Heart left ventricle (tissue), 16 donors: ENCODE measurements around the gene DDX3X. TPM values are rescaled to one million over a fixed set of nuclear protein-coding genes. Genes with fewer than 3 reads are reported as not detected.
A peak's percentile ranks its signal among the peaks of the same experiment; 100 is the strongest.

Source experiments
- ATAC-seq, 4 donors: fragments of 200-7000 bp; cut with Tn5 transposase; one replicate each; pipeline ENCODE4 v1.9.1; 2020 to 2022; ENCODE audit warnings: moderate library complexity in 4 of 4, mild to moderate bottlenecking in 3 of 4, moderate number of reproducible peaks in 1 of 4
- DNase-seq, 5 donors: peaks; one replicate each; pipeline ENCODE4 v3.0.0-alpha.2; 2020
- H3K27ac ChIP-seq, 12 donors: fragments of 200-600 bp; sonication (generic) in 4 of 12; one replicate each; pipeline versions ENCODE4 v1.5.0 to v1.8.0; 2016 to 2022; ENCODE audit warnings: mild to moderate bottlenecking in 2 of 12
- H3K27me3 ChIP-seq, 9 donors: fragments of 200-600 bp; sonication (generic) in 2 of 9; one replicate each; pipeline versions ENCODE4 v1.5.1 to v1.8.0; 2016 to 2022; ENCODE audit warnings: mild to moderate bottlenecking in 3 of 9
- H3K36me3 ChIP-seq, 9 donors: fragments of 200-600 bp; sonication (generic) in 2 of 9; one replicate each; pipeline versions ENCODE4 v1.5.0 to v1.8.0; 2018 to 2022; ENCODE audit warnings: mild to moderate bottlenecking in 2 of 9
- H3K4me1 ChIP-seq, 12 donors: fragments of 200-600 bp; sonication (generic) in 4 of 12; one replicate each; pipeline versions ENCODE4 v1.5.0 to v1.8.0; 2016 to 2022; ENCODE audit warnings: mild to moderate bottlenecking in 3 of 12
- H3K4me3 ChIP-seq, 12 donors: fragments of 200-600 bp; sonication (generic) in 4 of 12; one replicate each; pipeline versions ENCODE4 v1.5.0 to v1.8.0; 2017 to 2022; ENCODE audit warnings: mild to moderate bottlenecking in 9 of 12, moderate library complexity in 4 of 12
- H3K9me3 ChIP-seq, 12 donors: fragments of 200-600 bp; sonication (generic) in 4 of 12; one replicate each; pipeline versions ENCODE4 v1.5.0 to v1.8.0; 2016 to 2022; ENCODE audit warnings: mild to moderate bottlenecking in 1 of 12
- CTCF ChIP-seq, 12 donors: fragments of 200-600 bp; sonication (generic) in 4 of 12; IDR thresholded peaks; one replicate each; pipeline versions ENCODE4 v1.5.0 to v1.8.0; 2018 to 2022; ENCODE audit warnings: antibody characterized with exemption in 12 of 12, mild to moderate bottlenecking in 5 of 12
- POLR2A ChIP-seq, 2 donors: fragments of 450-650 bp; IDR thresholded peaks; one replicate each; pipeline ENCODE4 v1.6.1; 2017; ENCODE audit warnings: antibody characterized with exemption in 2 of 2, mild to moderate bottlenecking in 2 of 2, moderate library complexity in 2 of 2
- WGBS, 4 donors: extraction: QIAGEN DNeasy Blood & Tissue Kit in 2 of 4; methylation state at CpG; one replicate each; pipeline versions ENCODE4 v1.1.5 to v1.1.7; 2013 to 2018; 5-methylcytosine and 5-hydroxymethylcytosine counted together
- intact Hi-C, 10 donors: fragments of 100-400 bp; cut with DNase I; formaldehyde crosslinking; loops; one replicate each; pipeline versions ENCODE4 v1.11.1 to v1.14.2; 2022
- polyA plus RNA-seq, 2 donors: library from polyadenylated mRNA; stranded (reverse); fragments of 200-250 nt; gene quantifications; one replicate each; pipeline ENCODE4 v1.2.3, GENCODE V29; 2013
- total RNA-seq, 9 donors: library from RNA; depleted of rRNA in 2 of 9; stranded (reverse); fragments of >200 nt in 2 of 9; fragmentation: NEBNext Ultra II Directional in 3 of 9; extraction: Animal tissue kit (Norgen Biotek cat#: 25700) in 3 of 9; gene quantifications; one replicate each; pipeline versions ENCODE4 v1.1.0 to v1.2.4, GENCODE V29; 2016 to 2023
- donor health status: ischemic (EF 13 %, LVEDD 7.1; RV severe dilation, severe dysfunction).
- donor health status: healthy with polysubstance abuse.
- donor health status: DM: no; HTN: yes; CAD: no.
- donor health status: DM: no; HTN: no; CAD: no.
- donor health status: ischemic (EF 25% LVEDD 6.9; RV normal size, moderate dysfunction).
- donor health status: ischemic (EF 25% LVEDD 5.7; RV mildly dilated, moderate dysfunction).
- donor health status: healthy.
- donor health status: DM: yes; HTN: yes; CAD: no.
- donor health status: ischemic (EF 35%, LVEDD 5.7; RV mildly dilated, moderate dysfunction).
- donor health status: nonischemic (EF 11% LVEDD 7.7; RV severe dilation, severe dysfunction).
- donor health status: DM: yes; HTN: yes; CAD: no.
- donor health status: PGD.
- donor health status: ischemic (EF 29% LVEDD 5.4; RV normal size, mild dysfunction).
- donor health status: nonischemic (EF 23%, LVEDD 6.1; RV moderate dilation, normal function).

Gene DDX3X
- total and polyA plus RNA-seq, 11 donors = 34.3 to 272 (median 170) TPM

- TF ChIP-seq POLR2A (IDR thresholded peaks at IDR 0.05) (no peak), CTCF (IDR thresholded peaks at IDR 0.05) (no peak)
- intact Hi-C loops = loop anchor here in 3 of 10 donors (5.0 to 10.0 kb wide), 2 partner anchors 106 to 109 kb away; partner anchors contain the start of gene NYX (in 3 of the 3)
- H3K27me3 ChIP-seq = no peaks in the 10 kb centered on the region
- peak overlapping the region in 6 of 12 donors; percentile 9 to 99 (median 98) for H3K4me3 ChIP-seq
- ATAC-seq (no peak), DNase-seq (no peak)
- H3K9me3 ChIP-seq = no peaks in the 10 kb centered on the region
- H3K4me1 ChIP-seq = peaks cover 0 to 65% (median 34%) of the 10 kb centered on the region in 12 donors
- peak overlapping the region in 2 of 12 donors; percentile 20 to 25 for H3K27ac ChIP-seq
- peaks cover 0 to 63% (median 44%) of the 10 kb centered on the region in 9 donors for H3K36me3 ChIP-seq
- 21 to 67% (median 46%) methylated on average over 1 of the region's 1 CpG for WGBS, 4 donors
These were observed 4.5 kb downstream of the DDX3X start for GRCh38 chrX:41338436-41338835.

GRCh38 chrX:41339148-41339547 lies 5.2 kb downstream of the DDX3X start:
- intact Hi-C loops = loop anchor here in 4 of 10 donors (1.0 to 10.0 kb wide), 3 partner anchors 9 to 108 kb away; partner anchors contain the start of gene NYX (in 3 of the 4)

GRCh38 chrX:41344053-41344452 lies 10.1 kb downstream of the DDX3X start:
- Histone ChIP-seq H3K4me3 (no peak overlapping the region), H3K27me3 (no peaks in the 10 kb centered on the region), H3K4me1 (peaks cover 0 to 32% (median 13%) of the 10 kb centered on the region in 12 donors), H3K27ac (no peak overlapping the region), H3K36me3 (peaks cover 3 to 100% (median 97%) of the 10 kb centered on the region in 9 donors), H3K9me3 (no peaks in the 10 kb centered on the region)
- intact Hi-C loops = no loop called here
- DNase-seq = no peak
- no peak for TF ChIP-seq CTCF (IDR thresholded peaks at IDR 0.05)
- no peak for TF ChIP-seq POLR2A (IDR thresholded peaks at IDR 0.05)
- 92 to 94% (median 94%) methylated on average over 9 of the region's 9 CpGs for WGBS, 4 donors
- ATAC-seq = no peak

More at GRCh38 chrX:41339148-41339547, 5.2 kb downstream of the DDX3X start:
- Histone ChIP-seq H3K36me3 (peaks cover 0 to 71% (median 51%) of the 10 kb centered on the region in 9 donors), H3K9me3 (no peaks in the 10 kb centered on the region), H3K4me1 (peaks cover 0 to 65% (median 34%) of the 10 kb centered on the region in 12 donors), H3K4me3 (peak overlapping the region in 5 of 12 donors; percentile 9 to 99 (median 99)), H3K27me3 (no peaks in the 10 kb centered on the region), H3K27ac (peak overlapping the region in 3 of 12 donors; percentile 2 to 20 (median 12))
- TF ChIP-seq POLR2A (IDR thresholded peaks at IDR 0.05) (no peak), CTCF (IDR thresholded peaks at IDR 0.05) (no peak)
- DNase-seq = no peak
- WGBS, 4 donors = 19 to 54% (median 35%) methylated on average over 4 of the region's 4 CpGs
- ATAC-seq = no peak

- TF ChIP-seq POLR2A (IDR thresholded peaks at IDR 0.05) (no peak), CTCF (IDR thresholded peaks at IDR 0.05) (no peak)
- Histone ChIP-seq H3K27me3 (no peaks in the 10 kb centered on the region), H3K27ac (no peak overlapping the region), H3K4me1 (peaks cover 0 to 16% (median 5%) of the 10 kb centered on the region in 12 donors), H3K36me3 (peaks cover 3 to 90% (median 79%) of the 10 kb centered on the region in 9 donors), H3K4me3 (no peak overlapping the region), H3K9me3 (no peaks in the 10 kb centered on the region)
- ATAC-seq (no peak), DNase-seq (no peak)
- WGBS, 4 donors = 95 to 96% (median 95%) methylated on average over 8 of the region's 8 CpGs
- intact Hi-C loops = no loop called here
These were observed 13.2 kb downstream of the DDX3X start for GRCh38 chrX:41347186-41347585.
